T47D (cell line): ENCODE data around the gene NUMB.
A peak's percentile ranks its signal among the peaks of the same experiment; 100 is the strongest.

Source experiments
- DNase-seq, 2 experiments: peaks; one replicate each; pipeline versions ENCODE4 v3.0.0 to v3.0.0-alpha.2; 2011 to 2012; ENCODE audit warnings: low read depth in 1 of 2, low spot score in 1 of 2
- JUND ChIP-seq: IDR thresholded peaks from 2 replicates; pipeline ENCODE4 v1.6.1; 2012; ENCODE audit warnings: low read depth
- in situ Hi-C: cut with HindIII; loops from 2 replicates; pipeline ENCODE4 v1.10.0; 2016; ENCODE audit warnings: low sequenced_read_pairs, low pct_unique_long_range_greater_than_20kb

Gene NUMB

GRCh38 chr14:73476451-73476931 lies 18.1 kb upstream of the NUMB start:
- no peak for TF ChIP-seq JUND
- in situ Hi-C loops, result no loop called here
- no peak for DNase-seq

GRCh38 chr14:73474952-73475351 lies 16.6 kb upstream of the NUMB start:
- in situ Hi-C loops, result loop anchor here (25.0 kb wide), 1 partner anchor 188 kb away; no protein-coding TSS in a partner anchor
- TF ChIP-seq JUND, result no peak
- DNase-seq, result no peak

- DNase-seq, result peak; percentile 68 to 86
- TF ChIP-seq JUND, result no peak
- in situ Hi-C loops, result loop anchor here (25.0 kb wide), 1 partner anchor 185 kb away; no protein-coding TSS in a partner anchor
Observed at GRCh38 chr14:73472185-73473114, 14.1 kb upstream of the NUMB start.

GRCh38 chr14:73471582-73472184 lies 13.3 kb upstream of the NUMB start:
- DNase-seq, result no peak
- in situ Hi-C loops, result loop anchor here (25.0 kb wide), 1 partner anchor 184 kb away; no protein-coding TSS in a partner anchor
- no peak for TF ChIP-seq JUND

- no peak for DNase-seq
- in situ Hi-C loops, result loop anchor here (25.0 kb wide), 1 partner anchor 182 kb away; no protein-coding TSS in a partner anchor
- TF ChIP-seq JUND, result no peak
Observed at GRCh38 chr14:73468828-73469375, 10.6 kb upstream of the NUMB start.

GRCh38 chr14:73467800-73468199 lies 9.5 kb upstream of the NUMB start:
- no peak for DNase-seq
- in situ Hi-C loops, result loop anchor here (25.0 kb wide), 1 partner anchor 180 kb away; no protein-coding TSS in a partner anchor
- TF ChIP-seq JUND, result no peak

GRCh38 chr14:73467377-73467776 lies 9.0 kb upstream of the NUMB start:
- DNase-seq, result no peak
- in situ Hi-C loops, result loop anchor here (25.0 kb wide), 1 partner anchor 180 kb away; no protein-coding TSS in a partner anchor

GRCh38 chr14:73466861-73467260 lies 8.5 kb upstream of the NUMB start:
- no peak for DNase-seq
- in situ Hi-C loops, result loop anchor here (25.0 kb wide), 1 partner anchor 180 kb away; no protein-coding TSS in a partner anchor
- no peak for TF ChIP-seq JUND

More at GRCh38 chr14:73467377-73467776, 9.0 kb upstream of the NUMB start:
- no peak for TF ChIP-seq JUND

GRCh38 chr14:73465823-73466532 lies 7.6 kb upstream of the NUMB start:
- TF ChIP-seq JUND, result no peak
- in situ Hi-C loops, result loop anchor here (25.0 kb wide), 1 partner anchor 179 kb away; no protein-coding TSS in a partner anchor
- DNase-seq, result peak in 1 of 2 experiments; percentile 30

- TF ChIP-seq JUND, result no peak
- in situ Hi-C loops, result loop anchor here (25.0 kb wide), 1 partner anchor 176 kb away; no protein-coding TSS in a partner anchor
- DNase-seq, result no peak
Observed at GRCh38 chr14:73463411-73463810, 5.1 kb upstream of the NUMB start.

- in situ Hi-C loops, result loop anchor here (25.0 kb wide), 1 partner anchor 176 kb away; no protein-coding TSS in a partner anchor
- no peak for DNase-seq
- no peak for TF ChIP-seq JUND
Observed at GRCh38 chr14:73462815-73463214, 4.5 kb upstream of the NUMB start.

- in situ Hi-C loops, result loop anchor here (25.0 kb wide), 1 partner anchor 175 kb away; no protein-coding TSS in a partner anchor
- no peak for TF ChIP-seq JUND
- DNase-seq, result peak; percentile 60 to 82
Observed at GRCh38 chr14:73462048-73462715, 3.8 kb upstream of the NUMB start.
